ENCODE measurements around the gene NT5C2.
"Not testable (repeated sequence)": the region's sequence is repeated elsewhere in the genome, so short reads cannot be mapped to it uniquely, and the experiment has no call there.

- not testable (repeated sequence) for TF ChIP-seq CTCF (IDR thresholded peaks at IDR 0.05; ENCODE audit: insufficient read depth, low read depth, low read length); EZH2 (IDR thresholded peaks at IDR 0.05; ENCODE audit: insufficient read depth, low read length)
These were observed 1.9 kb downstream of the NT5C2 start for GRCh38 chr10:103191198-103191597.
